Keratinocyte (primary cell): ENCODE results near the gene ATP8A1. TPM values are rescaled to one million over a fixed set of nuclear protein-coding genes. Genes with fewer than 3 reads are reported as not detected.

Experiments used
- DNase-seq: peaks from one replicate; pipeline ENCODE4 v3.0.0-alpha.2; 2011; ENCODE audit warnings: low read depth, missing footprints, low spot score
- FAIRE-seq: peaks from 2 replicates; lab custom pipeline; 2011; peaks lifted over from hg19 to GRCh38; lab: Jason Lieb, UNC
- H2AFZ ChIP-seq: 2 replicates; pipeline ENCODE4 v1.6.0; 2012; ENCODE audit warnings: low read length, control low read depth, inconsistent platforms; ENCODE audit not compliant: control insufficient read depth
- H3K27ac ChIP-seq: 2 replicates; pipeline ENCODE4 v1.5.1; 2011; ENCODE audit warnings: low read length; ENCODE audit not compliant: control insufficient read depth, insufficient read depth
- H3K27me3 ChIP-seq: 3 replicates; pipeline ENCODE4 v1.6.0; 2011; ENCODE audit warnings: low read length; ENCODE audit not compliant: control insufficient read depth, insufficient read depth; ENCODE audit errors: extremely low read depth
- H3K36me3 ChIP-seq, 2 experiments: 2 replicates in 1 of 2; 3 replicates in 1 of 2; pipeline ENCODE4 v1.5.1; 2011; ENCODE audit warnings: low read length in 2 of 2, mild to moderate bottlenecking in 1 of 2; ENCODE audit not compliant: control insufficient read depth in 2 of 2, insufficient read depth in 2 of 2; ENCODE audit errors: extremely low read depth in 1 of 2
- H3K4me1 ChIP-seq: 3 replicates; pipeline ENCODE4 v1.5.1; 2011; ENCODE audit warnings: low read length; ENCODE audit not compliant: control insufficient read depth, insufficient read depth; ENCODE audit errors: extremely low read depth
- H3K4me2 ChIP-seq: 3 replicates; pipeline ENCODE4 v1.6.0; 2011; ENCODE audit warnings: low read depth, low read length; ENCODE audit not compliant: control insufficient read depth, insufficient read depth; ENCODE audit errors: extremely low read depth
- H3K4me3 ChIP-seq, 3 experiments: fragments of 200-600 bp in 1 of 3; sonication (generic) in 1 of 3; 2 replicates in 2 of 3; 3 replicates in 1 of 3; pipeline ENCODE4 v1.5.1; 2011 to 2016; ENCODE audit warnings: low read length in 3 of 3, mild to moderate bottlenecking in 3 of 3, control low read depth in 2 of 3, inconsistent platforms in 1 of 3, low read depth in 1 of 3, mixed read lengths in 1 of 3, mixed run types in 1 of 3, moderate library complexity in 1 of 3; ENCODE audit not compliant: control insufficient read depth in 2 of 3, insufficient read depth in 2 of 3; ENCODE audit errors: extremely low read depth in 1 of 3
- H3K79me2 ChIP-seq: 2 replicates; pipeline ENCODE4 v1.6.0; 2012; ENCODE audit warnings: low read length; ENCODE audit not compliant: control insufficient read depth, insufficient read depth
- H3K9ac ChIP-seq: 3 replicates; pipeline ENCODE4 v1.6.0; 2011; ENCODE audit warnings: low read length; ENCODE audit not compliant: control insufficient read depth, insufficient read depth; ENCODE audit errors: extremely low read depth
- H3K9me1 ChIP-seq: 3 replicates; pipeline ENCODE4 v1.6.0; 2011; ENCODE audit warnings: low read length; ENCODE audit not compliant: control insufficient read depth, insufficient read depth; ENCODE audit errors: extremely low read depth
- H3K9me3 ChIP-seq: 2 replicates; pipeline ENCODE4 v1.5.1; 2012; ENCODE audit warnings: low read depth, low read length; ENCODE audit not compliant: control insufficient read depth
- H4K20me1 ChIP-seq: 3 replicates; pipeline ENCODE4 v1.6.0; 2011; ENCODE audit warnings: low read length; ENCODE audit not compliant: control insufficient read depth, insufficient read depth; ENCODE audit errors: extremely low read depth
- CTCF ChIP-seq, 3 experiments: IDR thresholded peaks in 1 of 3; conservative IDR thresholded peaks in 1 of 3; optimal IDR thresholded peaks in 1 of 3; 2 replicates in 2 of 3; 3 replicates in 1 of 3; pipeline versions ENCODE3 to v1.5.1; 2011; ENCODE audit warnings: low read length in 3 of 3, mild to moderate bottlenecking in 3 of 3, moderate library complexity in 2 of 3, control low read depth in 1 of 3, inconsistent platforms in 1 of 3; ENCODE audit not compliant: insufficient read depth in 2 of 3; ENCODE audit errors: extremely low read depth in 1 of 3
- EZH2 ChIP-seq: IDR thresholded peaks from one replicate; pipeline ENCODE4 v1.6.1; 2012; ENCODE audit warnings: inconsistent platforms, mild to moderate bottlenecking, low read length, moderate library complexity
- dilution Hi-C: fragments of 300-500 bp; cut with MboI; formaldehyde crosslinking; loops from one replicate; pipeline ENCODE4 v1.7.0; 2020; ENCODE audit warnings: low sequenced_read_pairs; ENCODE audit not compliant: extremely low pct_ligation_motif_present
- polyA plus RNA-seq, 5 experiments: library from polyadenylated mRNA; depleted of rRNA in 3 of 5; stranded (reverse) in 3 of 5; stranded (forward) in 1 of 5; unstranded in 1 of 5; fragments of >200 nt; gene quantifications; 1 replicate in 1 of 5; 2 replicates in 3 of 5; 3 replicates in 1 of 5; pipeline versions ENCODE4 v1.2.1 to v1.2.3, GENCODE V29; 2011 to 2012; ENCODE audit warnings: missing spikeins in 2 of 5, low read depth in 1 of 5, low replicate concordance in 1 of 5

The ATP8A1 gene
- polyA plus RNA-seq, 1 donor (not counting 4 experiments of a cell fraction or from before 2014, with no cell fraction given): 0.20 TPM

GRCh38 chr4:42649870-42650269, 7.0 kb downstream of the ATP8A1 start:
- TF ChIP-seq EZH2: no peak
- no peak for TF ChIP-seq CTCF (optimal IDR thresholded peaks at IDR 0.05 in 1 of 3, IDR thresholded peaks at IDR 0.05 in 1 of 3, conservative IDR thresholded peaks at IDR 0.05 in 1 of 3; ENCODE audit: extremely low read depth in 1 of 3, insufficient read depth in 2 of 3, low read length in 3 of 3)
- H3K9me3 ChIP-seq: no peaks in the 10 kb centered on the region
- no peaks in the 10 kb centered on the region for H3K27me3 ChIP-seq

GRCh38 chr4:42646999-42647541, 9.8 kb downstream of the ATP8A1 start:
- Histone ChIP-seq H3K36me3 (no peaks in the 10 kb centered on the region), H4K20me1 (no peaks in the 10 kb centered on the region), H3K9me1 (no peaks in the 10 kb centered on the region), H3K4me3 (no peak overlapping the region), H3K9me3 (no peaks in the 10 kb centered on the region), H3K79me2 (no peaks in the 10 kb centered on the region), H3K9ac (no peak overlapping the region), H3K27me3 (no peaks in the 10 kb centered on the region), H3K27ac (no peak overlapping the region), H3K4me2 (no peak overlapping the region), H2AFZ (no peak overlapping the region), H3K4me1 (no peaks in the 10 kb centered on the region)
- FAIRE-seq: no peak
- TF ChIP-seq EZH2 (no peak), CTCF (optimal IDR thresholded peaks at IDR 0.05 in 1 of 3, IDR thresholded peaks at IDR 0.05 in 1 of 3, conservative IDR thresholded peaks at IDR 0.05 in 1 of 3; ENCODE audit: extremely low read depth in 1 of 3, insufficient read depth in 2 of 3, low read length in 3 of 3) (no peak)
- dilution Hi-C loops: no loop called here
- DNase-seq: no peak

More at GRCh38 chr4:42649870-42650269, 7.0 kb downstream of the ATP8A1 start:
- dilution Hi-C loops: no loop called here
- no peak overlapping the region for H3K4me3 ChIP-seq
- H4K20me1 ChIP-seq: no peaks in the 10 kb centered on the region
- no peaks in the 10 kb centered on the region for H3K36me3 ChIP-seq
- DNase-seq (no peak), FAIRE-seq (no peak)
- no peak overlapping the region for H3K4me2 ChIP-seq
- H3K9ac ChIP-seq: no peak overlapping the region
- no peak overlapping the region for H2AFZ ChIP-seq
- no peaks in the 10 kb centered on the region for H3K79me2 ChIP-seq
- peaks cover 11% of the 10 kb centered on the region for H3K4me1 ChIP-seq
- H3K27ac ChIP-seq: no peak overlapping the region
- no peaks in the 10 kb centered on the region for H3K9me1 ChIP-seq
